ENCODE data around the gene CNOT1.
"Not testable (repeated sequence)": the region's sequence is repeated elsewhere in the genome, so short reads cannot be mapped to it uniquely, and the experiment has no call there.

Gene CNOT1

DNA sequence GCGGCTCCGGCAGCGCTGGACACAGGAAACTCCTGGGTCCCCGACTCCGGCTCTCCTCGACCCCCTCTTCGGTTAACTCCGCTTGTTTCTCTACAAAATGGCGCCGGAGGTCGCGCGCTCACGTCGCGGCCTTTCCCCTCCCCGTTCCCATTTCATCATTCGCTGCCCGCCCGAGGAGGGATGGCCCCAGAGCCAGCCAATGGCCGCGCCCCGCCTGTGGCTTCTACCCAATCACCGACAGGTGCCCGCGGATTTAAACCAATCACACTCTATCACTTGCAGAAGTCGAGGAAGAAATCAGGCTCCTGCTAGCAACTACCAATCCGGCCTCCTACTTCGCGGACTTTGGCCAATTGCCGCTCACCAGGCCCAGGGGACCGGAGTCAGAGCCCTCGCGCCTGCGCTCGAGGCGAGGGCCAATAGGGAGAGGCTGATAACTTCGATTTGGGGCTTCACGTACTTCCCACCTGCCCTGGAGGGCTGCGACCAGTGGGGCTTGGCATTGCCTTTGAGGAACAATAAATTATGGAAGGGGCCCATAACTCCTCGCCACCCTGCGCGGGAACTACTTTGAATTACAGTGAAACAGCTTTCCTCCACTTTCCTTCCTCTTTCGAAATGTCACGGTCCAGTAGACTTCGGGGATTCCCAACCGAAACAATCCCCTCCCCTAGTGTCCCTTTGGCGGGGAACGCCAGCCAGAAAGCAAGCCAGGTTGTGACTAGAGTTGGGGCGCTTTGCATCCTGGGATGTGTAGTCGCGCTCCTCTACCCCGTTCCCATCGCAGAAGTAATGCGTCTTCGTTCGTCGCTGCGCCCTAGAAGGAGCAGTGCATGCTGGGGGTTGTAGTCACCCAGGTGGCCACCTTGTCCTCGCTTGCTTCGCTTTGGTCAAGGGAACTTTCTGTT lies at the start of gene CNOT1:
Gene CNOT1 (minus strand): TSS at position 94 of the 908 bp plus-strand sequence. CDS start 30,489 bp downstream, outside the sequence.
- DNase-seq, result peak; percentile 97

DNA sequence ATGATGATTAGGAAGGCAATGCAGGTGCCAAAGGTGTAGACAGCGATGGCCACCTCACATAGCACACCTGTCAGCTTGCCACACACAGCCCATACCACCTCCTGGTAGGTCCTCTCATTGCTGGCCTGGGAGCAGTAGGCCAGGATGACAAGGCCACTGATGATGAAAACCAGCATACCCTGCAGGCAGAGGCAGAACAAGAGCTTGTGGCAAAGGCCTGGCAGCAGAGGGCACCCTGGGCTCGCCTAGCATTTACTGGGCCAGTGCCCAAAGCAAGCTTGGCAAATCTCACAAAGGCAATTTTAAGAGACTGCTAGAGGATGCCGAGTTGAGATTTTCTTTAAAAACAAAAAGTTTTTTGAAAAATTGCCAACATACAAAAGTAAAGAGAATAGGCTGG lies 49.1 kb upstream of the CNOT1 start:
- DNase-seq, result no peak

DNA sequence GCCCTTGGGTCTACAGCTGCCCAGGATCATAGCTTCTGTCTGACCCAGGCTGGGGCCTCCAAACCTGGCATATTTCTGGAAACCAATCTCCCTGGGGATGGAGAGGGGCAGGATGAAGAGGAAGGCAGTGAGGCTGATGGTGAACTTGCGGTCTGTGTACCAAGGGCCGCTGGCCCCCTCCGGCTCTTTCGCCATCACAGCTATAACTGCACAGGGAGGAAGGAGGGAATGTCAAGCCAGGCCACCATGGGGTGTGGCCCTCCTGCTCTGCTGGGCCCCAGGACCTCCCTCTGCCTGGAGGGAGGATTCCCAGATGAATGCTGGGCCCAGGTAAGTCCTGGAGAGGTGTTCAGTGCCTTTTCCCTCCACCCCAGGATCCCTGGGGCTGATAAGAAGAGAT lies 48.6 kb upstream of the CNOT1 start:
- no peak for DNase-seq

DNA sequence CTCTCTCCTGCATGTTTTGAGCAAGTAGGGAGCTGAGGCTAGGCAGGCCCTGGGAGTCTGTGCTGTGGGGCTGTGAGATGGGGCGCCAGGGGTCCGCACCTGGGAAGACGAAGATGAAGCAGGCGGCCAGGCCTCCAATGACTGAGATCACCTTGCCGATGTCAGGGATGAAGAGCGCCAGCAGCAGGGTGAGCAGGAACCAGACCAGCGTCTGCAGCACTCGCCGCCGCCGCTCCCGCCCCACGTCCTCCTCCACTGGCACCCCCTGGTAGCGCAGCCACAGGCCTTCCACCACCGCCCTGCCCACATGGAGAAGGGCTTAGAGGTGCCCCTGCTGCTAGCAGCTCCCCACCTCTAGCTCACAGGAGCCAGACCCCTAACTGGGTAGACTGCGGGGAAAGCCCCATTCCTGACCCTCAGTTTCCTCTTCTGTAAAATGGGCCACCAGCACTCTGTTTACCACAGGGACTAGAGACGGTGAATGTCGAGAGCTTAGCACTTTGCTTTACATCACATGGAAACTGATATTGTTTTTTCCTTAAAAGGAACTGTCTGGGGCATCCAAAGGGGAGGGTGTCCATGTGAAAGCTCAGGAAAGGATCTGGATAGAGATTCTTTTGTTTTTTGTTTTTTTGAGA lies 41.4 kb upstream of the CNOT1 start:
- no peak for DNase-seq

DNA sequence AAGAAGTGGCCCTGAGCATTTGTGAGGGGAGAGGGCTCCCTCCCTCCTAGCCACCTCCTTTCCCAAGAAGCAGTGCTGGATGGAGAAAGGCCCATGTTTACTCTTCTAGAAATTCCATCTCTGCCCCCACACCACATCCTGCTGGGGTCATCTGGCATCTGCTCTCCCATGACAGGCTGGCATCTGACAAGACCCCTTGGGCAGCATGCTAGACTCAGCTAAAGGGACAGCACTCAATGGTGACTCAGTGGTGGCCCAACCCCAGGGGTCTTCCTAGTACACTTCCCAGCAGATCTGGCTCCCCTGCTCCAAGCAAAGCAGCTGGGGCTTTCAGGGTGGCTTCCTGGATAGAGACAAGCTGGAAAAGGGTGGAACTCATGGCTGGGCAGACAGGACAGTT lies 40.6 kb upstream of the CNOT1 start:
- no peak for DNase-seq

DNA sequence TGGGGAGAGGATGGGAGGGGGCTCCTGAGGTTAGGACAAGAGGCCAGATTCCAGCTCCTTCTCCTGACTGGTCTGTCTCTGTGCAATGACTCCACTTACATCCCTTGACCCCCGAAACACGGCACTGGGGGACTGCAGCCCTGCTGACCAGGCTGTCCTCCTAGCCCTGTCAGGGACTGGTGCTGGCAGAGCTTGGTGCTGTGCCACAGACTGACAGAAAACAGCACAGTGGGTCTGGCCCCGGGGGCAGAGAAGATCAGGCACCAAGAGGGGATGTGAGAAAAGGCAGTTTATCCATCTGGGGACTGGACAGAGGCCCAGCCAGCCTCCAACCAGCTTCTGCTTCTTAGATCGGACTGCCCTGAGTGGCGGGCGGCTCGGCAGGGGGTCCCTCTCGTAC lies 35.6 kb upstream of the CNOT1 start:
- no peak for DNase-seq

DNA sequence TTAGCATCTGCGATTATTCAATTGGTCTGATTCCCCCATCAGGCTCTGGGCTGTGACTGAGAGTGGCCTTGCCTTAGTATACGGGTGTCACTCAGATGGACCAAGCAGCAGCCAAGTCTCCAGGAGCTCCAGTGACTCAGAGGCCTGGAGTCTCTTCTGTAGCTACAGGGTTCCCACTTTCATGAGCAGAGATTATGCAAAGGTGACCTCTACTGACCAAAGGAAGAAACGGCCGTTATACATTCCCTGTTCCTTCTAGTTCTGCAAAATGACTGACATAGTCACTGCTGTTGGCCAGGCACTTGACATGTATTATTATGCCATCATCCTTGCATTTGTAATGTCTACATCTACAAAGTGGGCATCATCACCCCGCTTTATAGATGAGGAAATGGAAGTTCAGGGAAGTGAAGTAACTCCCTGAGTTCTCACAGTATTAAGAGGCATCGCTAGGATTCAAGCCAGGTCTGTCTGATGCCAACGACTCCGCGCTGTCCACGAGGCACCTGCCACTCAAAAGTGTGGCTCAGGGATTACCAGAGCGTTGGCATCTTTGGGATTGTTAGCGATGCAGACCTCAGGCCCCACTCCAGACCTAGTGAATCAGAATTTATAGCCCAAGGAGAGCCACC lies 31.7 kb upstream of the CNOT1 start:
- DNase-seq, result no peak

DNA sequence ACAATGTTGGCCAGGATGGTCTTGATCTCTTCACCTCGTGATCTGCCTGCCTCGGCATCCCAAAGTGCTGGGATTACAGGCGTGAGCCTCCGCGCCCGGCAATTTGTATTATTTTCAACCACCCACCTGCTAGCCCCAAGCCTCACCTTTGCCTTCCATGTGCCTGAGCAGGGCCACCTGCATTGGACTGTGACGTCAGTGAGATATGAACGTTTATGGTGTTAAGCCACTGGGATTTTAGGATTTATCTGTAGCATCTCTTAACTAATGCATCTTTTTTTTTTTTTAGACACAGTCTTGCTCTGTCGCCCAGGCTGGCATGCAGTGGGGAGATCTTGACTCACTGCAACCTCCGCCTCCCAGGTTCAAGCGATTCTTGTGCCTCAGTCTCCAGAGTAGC lies 30.3 kb upstream of the CNOT1 start:
- not testable (repeated sequence) for DNase-seq

DNA sequence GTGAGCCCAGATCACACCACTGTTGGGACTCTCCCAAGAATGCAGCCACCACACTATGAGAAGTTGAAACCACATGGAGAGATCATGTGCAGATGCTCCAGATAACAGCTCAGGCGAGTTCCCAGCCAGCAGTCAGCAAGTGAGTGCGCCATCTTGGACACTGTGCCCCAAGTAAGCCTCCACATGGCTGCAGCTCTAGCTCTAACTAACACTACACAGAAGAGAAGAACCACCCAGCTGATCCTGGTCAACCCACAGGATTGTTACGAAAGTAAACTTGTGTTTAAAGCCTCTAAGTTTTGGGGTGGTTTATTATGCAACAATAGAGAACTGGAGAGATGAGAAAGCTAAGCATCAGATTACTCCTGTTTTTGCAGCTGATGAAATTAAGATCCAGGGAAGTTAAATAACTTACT lies 29.2 kb upstream of the CNOT1 start:
- DNase-seq, result no peak

DNA sequence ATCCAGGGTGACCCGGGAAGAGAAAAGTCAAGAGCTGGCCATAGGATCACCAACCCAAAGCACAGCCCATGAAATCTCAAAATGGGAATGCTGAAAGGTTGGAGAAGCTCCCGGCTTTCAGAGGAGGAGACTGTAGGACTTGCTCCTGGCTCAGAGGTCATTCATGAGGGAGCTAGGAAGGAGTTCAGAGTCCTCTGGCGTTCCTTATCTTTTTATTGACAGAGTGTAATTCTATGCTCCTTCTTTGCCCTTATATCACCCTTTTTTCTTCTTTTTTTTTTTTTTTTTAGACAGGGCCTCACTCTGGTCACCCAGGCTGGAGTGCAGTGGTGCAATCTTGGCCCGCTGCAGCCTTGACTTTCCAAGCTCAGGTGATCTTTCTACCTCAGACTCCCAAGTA lies 27.3 kb upstream of the CNOT1 start:
- DNase-seq, result no peak

DNA sequence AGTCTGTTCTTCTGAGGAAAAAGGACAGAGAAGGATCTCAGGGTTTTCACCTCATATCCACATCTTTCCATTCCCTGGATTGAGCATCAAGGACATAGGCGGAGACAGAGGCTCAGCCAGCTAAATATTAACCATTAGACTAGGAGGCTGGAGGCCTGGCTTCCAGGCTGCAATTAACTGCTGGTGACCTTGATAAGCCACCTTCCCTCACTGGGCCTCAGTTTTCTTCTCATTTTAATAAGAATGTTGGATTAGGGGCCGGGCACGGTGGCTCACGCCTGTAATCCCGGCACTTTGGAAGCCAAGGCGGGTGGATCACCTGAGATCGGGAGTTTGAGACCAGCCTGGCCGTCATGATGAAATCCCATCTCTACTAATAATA lies 25.6 kb upstream of the CNOT1 start:
- DNase-seq, result no peak

DNA sequence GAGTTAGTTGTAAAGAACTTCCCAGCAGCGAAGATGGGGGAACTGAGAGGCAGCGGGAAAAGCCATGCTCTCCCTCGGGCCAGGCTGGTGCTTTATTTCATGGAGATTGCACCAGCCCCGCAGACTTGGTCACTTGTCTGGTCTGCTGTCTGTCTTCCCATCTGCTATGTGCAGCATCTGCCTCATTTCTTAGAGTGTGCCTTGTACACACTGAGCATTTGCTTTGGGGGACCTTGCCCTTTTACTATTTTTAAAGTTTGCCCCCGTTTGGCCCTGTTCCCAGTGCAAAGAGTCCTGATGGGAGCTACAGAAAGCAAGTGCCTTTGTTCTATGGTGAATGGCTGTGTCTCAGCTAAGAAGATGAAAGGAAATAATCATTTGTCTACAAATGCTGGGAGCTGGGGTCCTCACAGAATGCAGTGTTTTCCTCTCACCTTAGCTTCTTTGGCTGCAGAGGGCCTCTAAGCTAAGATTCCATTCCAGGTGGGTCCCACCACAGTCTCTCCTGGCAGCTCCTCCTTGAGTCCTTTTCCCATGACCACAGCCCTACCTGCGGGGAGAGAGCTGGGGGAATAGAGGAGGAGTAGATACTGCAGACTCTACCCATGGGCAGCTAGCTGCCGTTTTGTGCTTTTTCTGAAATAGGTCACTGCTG lies 25.1 kb upstream of the CNOT1 start:
- DNase-seq, result no peak

DNA sequence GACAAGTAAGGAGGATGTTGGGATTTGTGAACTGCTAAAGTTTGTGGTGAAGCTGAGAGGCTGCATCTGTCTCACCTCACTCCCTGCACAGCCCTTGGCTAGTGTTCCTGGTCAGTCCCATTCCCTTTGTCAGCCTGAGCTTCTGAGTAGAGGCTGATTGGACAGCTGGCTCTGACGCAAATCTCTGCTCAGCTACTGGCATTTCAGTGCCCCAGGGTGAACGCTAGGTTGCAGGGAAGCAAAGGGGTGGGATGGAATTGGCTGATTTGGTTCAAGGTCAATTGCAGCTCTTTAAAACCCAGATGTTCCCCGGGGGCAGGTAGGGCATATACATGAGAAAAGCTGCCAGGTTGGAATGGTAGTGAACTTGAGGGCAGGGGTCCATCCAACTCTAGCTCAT lies 23.1 kb upstream of the CNOT1 start:
- no peak for DNase-seq

DNA sequence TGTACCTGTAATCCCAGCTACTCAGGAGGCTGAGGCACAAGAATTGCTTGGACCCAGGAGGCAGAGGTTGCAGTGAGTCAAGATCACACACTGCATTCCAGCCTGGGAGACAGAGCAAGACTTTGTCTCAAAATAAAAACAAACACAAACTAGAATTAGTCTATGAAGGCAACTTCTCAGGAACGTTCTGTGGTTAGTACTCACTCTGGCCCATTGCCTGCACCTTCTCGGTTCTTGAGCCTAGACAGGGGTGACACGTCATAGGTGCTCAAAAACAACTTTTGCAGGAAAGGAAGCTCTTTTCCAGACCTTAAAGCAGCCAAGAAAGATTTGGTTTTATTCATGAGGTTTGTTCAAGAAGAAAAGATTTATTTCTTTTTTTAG lies 22.3 kb upstream of the CNOT1 start:
- no peak for DNase-seq

DNA sequence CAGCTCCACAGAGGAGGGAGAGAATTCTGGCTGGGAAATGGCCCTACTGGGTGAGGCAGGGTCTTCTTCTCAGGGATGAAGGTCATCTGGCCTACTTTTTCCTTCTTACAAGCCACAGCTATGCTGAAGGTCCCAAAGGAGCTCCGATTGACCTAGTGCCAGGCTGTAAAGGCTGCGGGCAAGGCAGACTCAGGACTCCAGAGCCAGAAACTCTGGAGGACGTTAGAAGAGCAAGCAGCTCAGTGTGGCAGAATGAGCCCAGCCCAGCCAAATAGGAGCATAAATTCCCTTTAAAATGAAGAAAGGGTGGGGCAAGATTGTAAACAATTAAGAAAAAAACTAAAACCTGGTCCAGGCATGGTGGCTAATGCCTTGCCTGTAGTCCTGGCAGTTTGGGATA lies 20.1 kb upstream of the CNOT1 start:
- no peak for DNase-seq

DNA sequence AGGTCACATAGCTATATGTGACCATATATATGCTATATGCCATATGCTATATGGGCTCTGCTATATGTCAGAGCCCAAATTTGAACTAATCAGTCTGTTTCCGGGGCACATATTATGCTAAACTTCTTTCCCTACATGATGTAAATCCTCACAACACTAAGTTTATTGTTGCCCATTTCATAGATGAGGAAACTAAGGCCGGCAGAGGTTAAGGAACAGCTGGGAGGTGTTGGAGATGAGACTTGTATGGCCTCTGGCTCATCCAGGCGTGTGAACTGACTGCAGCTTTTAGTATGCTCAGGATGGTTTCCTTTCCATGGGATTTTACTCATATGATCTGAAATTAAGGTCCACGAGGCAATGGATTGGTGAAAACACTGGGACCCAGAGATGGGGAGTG lies 17.5 kb upstream of the CNOT1 start:
- DNase-seq, result no peak

DNA sequence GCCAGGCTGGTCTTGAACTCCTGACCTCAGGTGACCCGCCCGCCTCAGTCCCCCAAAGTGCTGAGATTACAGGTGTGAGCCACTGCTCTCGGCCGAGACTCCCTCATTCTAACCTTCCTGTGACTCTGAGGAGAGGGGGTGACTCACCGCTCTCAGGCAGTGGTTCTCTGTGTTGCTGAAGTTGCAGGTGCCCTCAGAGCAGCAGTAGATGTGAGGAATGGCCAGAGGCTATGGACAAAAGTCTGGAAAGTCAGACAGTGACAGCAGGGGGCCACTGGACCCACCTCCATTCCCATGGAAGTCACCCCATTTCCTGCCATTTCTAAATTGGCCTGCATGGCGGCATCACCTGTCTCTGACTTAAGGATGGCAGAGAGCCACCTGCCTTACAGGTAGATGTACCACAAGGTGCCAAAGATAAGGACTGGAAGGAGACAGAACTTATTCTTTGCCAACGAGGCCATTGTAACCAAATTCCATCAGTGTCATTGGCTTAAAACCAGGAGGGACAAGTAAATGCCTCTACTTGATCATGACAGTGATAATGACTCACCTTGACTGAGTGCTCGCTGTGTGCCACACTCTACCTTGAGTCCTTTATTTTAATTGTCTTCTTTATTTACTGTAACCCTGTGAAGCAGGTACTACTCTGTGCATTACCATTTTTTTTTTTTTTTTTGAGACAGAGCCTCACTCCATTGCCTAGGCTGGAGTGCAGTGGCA lies 15.3 kb upstream of the CNOT1 start:
- DNase-seq, result no peak

DNA sequence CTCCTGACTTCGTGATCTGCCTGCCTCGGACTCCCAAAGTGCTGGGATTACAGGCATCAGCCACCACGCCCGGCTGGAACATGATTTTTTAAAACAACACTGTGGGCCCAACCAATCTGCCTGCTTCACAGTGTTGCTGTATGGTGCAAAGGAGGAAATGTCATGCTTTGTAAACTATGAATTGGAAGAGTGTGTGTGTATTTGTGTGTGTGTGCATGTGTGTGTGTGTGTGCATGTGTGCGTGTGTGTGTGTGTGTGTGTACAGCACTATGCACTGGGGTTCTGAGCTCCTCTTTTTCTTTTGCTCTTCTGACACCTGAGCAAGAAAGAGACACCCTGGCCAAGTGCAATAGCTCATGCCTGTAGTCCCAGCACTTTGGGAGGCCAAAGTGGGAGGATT lies 14.5 kb upstream of the CNOT1 start:
- DNase-seq, result no peak

DNA sequence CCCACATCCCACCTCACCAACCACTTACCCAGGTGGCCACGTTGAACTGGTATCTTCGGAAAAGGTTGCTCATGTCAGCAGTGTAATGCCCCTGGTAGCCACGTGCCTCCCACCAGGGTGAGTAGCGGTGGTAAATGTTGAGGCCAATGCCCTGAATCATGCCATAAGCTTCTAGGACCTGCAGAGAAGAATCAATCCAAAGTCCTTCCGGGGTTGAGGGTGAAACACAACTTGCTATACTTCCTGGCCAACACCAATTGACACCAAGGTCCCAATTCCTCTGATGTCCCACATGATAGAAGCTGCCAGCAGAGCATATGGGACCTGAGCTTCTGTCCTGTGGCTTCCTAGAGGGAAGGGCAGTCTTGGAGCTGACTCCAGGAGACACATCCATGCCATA lies 11.3 kb upstream of the CNOT1 start:
- no peak for DNase-seq

DNA sequence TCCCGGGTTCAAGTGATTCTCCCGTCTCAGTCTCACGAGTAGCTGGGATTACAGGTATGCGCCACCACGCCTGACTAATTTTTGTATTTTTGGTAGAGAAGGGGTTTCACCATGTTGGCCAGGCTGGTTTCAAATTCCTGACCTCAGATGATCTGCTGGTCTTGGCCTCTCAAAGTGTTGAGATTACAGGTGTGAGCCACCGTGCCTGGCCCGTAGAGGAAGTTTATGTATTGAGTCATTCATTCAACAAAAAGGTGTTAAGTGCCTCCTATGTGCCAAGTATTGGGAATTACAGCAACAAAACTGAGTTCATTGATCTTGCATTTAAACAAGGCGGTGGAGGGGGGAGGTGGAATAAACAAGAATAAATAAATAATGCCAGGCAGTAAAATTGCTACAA lies 10.2 kb upstream of the CNOT1 start:
- DNase-seq, result no peak

DNA sequence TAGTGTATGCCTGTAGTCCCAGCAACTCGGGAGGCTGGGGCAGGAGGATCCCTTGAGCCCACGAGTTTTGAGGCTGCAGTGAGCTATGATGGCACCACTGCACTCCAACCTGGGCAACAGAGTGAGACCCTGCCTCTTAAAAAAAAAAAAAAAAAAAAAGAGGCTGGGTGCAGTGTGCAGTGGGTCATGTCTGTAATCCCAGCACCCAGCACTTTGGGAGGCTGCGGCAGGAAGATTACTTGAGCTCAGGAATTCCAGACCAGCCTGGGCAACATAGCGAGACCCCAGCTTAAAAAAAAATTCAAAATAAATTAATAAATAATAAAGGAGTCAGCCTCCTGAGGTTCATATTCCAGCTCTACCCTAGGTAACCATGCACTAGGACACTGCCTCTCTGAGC lies 9.6 kb upstream of the CNOT1 start:
- DNase-seq, result no peak

DNA sequence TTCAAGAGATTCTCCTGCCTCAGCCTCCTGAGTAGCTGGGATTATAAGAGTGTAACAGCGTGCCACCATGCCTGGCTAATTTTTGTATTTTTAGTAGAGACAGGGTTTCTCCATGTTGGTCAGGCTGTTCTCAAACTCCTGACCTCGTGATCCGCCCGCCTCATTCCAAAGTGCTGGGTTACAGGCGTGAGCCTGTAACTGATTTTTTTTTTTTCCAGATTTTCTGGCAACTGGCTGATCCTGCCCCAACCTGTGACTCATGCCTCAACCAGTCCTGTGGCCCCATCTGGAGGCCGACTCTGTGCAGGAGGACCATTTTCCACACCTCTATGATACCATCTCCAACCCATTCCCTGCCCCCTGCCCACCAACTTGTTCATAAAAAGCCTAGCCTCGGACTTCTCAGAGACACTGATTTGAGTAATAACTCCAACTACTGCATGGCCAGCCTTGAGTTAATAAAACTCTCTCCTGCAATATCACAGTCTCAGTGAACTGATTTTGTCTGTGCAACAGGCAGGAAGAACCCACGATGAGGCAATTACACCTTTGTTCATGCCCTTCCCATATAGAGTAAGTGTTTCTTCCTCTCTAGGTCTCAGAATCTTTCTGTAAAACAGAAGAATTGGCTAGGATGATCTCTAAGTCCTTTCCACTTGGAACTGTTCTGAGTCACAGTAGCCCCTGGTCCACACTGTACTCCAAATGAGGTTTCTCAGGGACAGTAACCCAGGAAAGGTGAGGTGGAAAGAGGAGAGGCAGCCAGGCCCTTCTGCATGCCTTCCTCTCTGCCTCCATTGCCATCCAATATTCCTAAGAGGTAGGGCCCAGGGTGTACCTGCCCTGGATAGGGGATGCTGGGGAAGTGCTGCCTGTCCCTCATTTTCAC lies 8.8 kb upstream of the CNOT1 start:
- DNase-seq, result peak; percentile 19
